Right forelimb (tissue), 1 donor: Measurements from ENCODE around the gene EFNA4.

Source experiments
- DNase-seq: peaks from one replicate; pipeline ENCODE4 v3.0.0-alpha.2; 2018

EFNA4 gene

GRCh38 chr1:155063550-155064110 lies at the start of gene EFNA4:
Gene EFNA4, plus strand, starts transcription at chr1:155063740. Its CDS starts 84 bp downstream, at chr1:155063824.
- DNase-seq: peak; percentile 87

- no peak for DNase-seq
These were observed 48.6 kb upstream of the EFNA4 start for GRCh38 chr1:155014709-155015508.

- no peak for DNase-seq
These were observed 47.9 kb upstream of the EFNA4 start for GRCh38 chr1:155015527-155016230.

- no peak for DNase-seq
These were observed 47.2 kb upstream of the EFNA4 start for GRCh38 chr1:155016231-155016831.

GRCh38 chr1:155017041-155017945 lies 46.2 kb upstream of the EFNA4 start:
- peak; percentile 93 for DNase-seq

GRCh38 chr1:155017946-155018316 lies 45.6 kb upstream of the EFNA4 start:
- DNase-seq: no peak

- no peak for DNase-seq
These were observed 44.8 kb upstream of the EFNA4 start for GRCh38 chr1:155018617-155019348.

GRCh38 chr1:155019377-155020245 lies 43.9 kb upstream of the EFNA4 start:
- DNase-seq: no peak

- no peak for DNase-seq
These were observed 41.2 kb upstream of the EFNA4 start for GRCh38 chr1:155022136-155022926.

- no peak for DNase-seq
These were observed 40.7 kb upstream of the EFNA4 start for GRCh38 chr1:155022927-155023236.

GRCh38 chr1:155023627-155024026 lies 39.9 kb upstream of the EFNA4 start:
- no peak for DNase-seq

GRCh38 chr1:155024315-155024714 lies 39.2 kb upstream of the EFNA4 start:
- DNase-seq: no peak

GRCh38 chr1:155026154-155026553 lies 37.4 kb upstream of the EFNA4 start:
- DNase-seq: no peak

- no peak for DNase-seq
These were observed 37.0 kb upstream of the EFNA4 start for GRCh38 chr1:155026588-155026987.

- DNase-seq: no peak
These were observed 33.9 kb upstream of the EFNA4 start for GRCh38 chr1:155029513-155030242.

- no peak for DNase-seq
These were observed 33.2 kb upstream of the EFNA4 start for GRCh38 chr1:155030243-155030795.

GRCh38 chr1:155030899-155031298 lies 32.6 kb upstream of the EFNA4 start:
- no peak for DNase-seq

GRCh38 chr1:155032886-155033285 lies 30.7 kb upstream of the EFNA4 start:
- no peak for DNase-seq

GRCh38 chr1:155033524-155033923 lies 30.0 kb upstream of the EFNA4 start, which contains the start of the genes DCST1 and DCST2:
Gene DCST1, plus strand, starts transcription at chr1:155033824. Its CDS starts 213 bp downstream, at chr1:155034037.
Gene DCST2, minus strand, starts transcription at chr1:155033781. Its CDS starts 80 bp downstream, at chr1:155033701.
- DNase-seq: no peak
